ENCODE data around the gene UBE2D2.

- TF ChIP-seq ZBTB4 (CRISPR knock-in tag; IDR thresholded peaks at IDR 0.05), result no peak
- no peak for TF ChIP-seq CTCF (IDR thresholded peaks at IDR 0.05 in 2 of 3, conservative IDR thresholded peaks at IDR 0.05 in 1 of 3; ENCODE audit: control insufficient read depth in 2 of 3, extremely low read depth in 1 of 3, insufficient read depth in 1 of 3, low read depth in 3 of 3, low read length in 3 of 3)
- TF ChIP-seq YY1 (IDR thresholded peaks at IDR 0.05; ENCODE audit: low read depth, low read length), result no peak
- no peak for TF ChIP-seq TARDBP (IDR thresholded peaks at IDR 0.05; ENCODE audit: borderline replicate concordance)
- TF ChIP-seq POLR2A (IDR thresholded peaks at IDR 0.05; ENCODE audit: low read depth, low read length), result no peak
- no peak for TF ChIP-seq REST (IDR thresholded peaks at IDR 0.05; ENCODE audit: low read depth, low read length)
- no peak for TF ChIP-seq CUX1 (IDR thresholded peaks at IDR 0.05; ENCODE audit: insufficient replicate concordance, low read depth, low read length)
- no peak for TF ChIP-seq EZH2 (IDR thresholded peaks at IDR 0.05; ENCODE audit: borderline replicate concordance, control insufficient read depth, low read depth, low read length)
- TF ChIP-seq GATAD2B (conservative IDR thresholded peaks at IDR 0.05; ENCODE audit: low read depth), result no peak
These were observed 27.8 kb downstream of the UBE2D2 start for GRCh38 chr5:139588962-139589361.
